CD8-positive, alpha-beta memory T cell (primary cell): ENCODE measurements around the gene MEX3D. TPM values are rescaled to one million over a fixed set of nuclear protein-coding genes. Genes with fewer than 3 reads are reported as not detected.

ENCODE experiments used
- CTCF ChIA-PET: fragments of 350-600 bp; sonication (Branson Sonifier 250); formaldehyde crosslinking; loops from one replicate; lab custom pipeline; 2021; ENCODE audit warnings: antibody characterized with exemption; lab: Charles Lee
- POLR2A ChIA-PET: fragments of 350-600 bp; sonication (Branson Sonifier 250); formaldehyde crosslinking; loops from one replicate; lab custom pipeline; 2021; ENCODE audit warnings: antibody characterized with exemption; lab: Charles Lee
- DNase-seq, 5 donors: peaks; one replicate each; pipeline versions ENCODE4 v3.0.0 to v3.0.0-alpha.2; 2020 to 2022; ENCODE audit warnings: mixed read lengths in 1 of 5
- H3K27ac ChIP-seq: one replicate; pipeline ENCODE4 v1.7.0; 2013; ENCODE audit warnings: low read depth, mild to moderate bottlenecking, low read length, moderate library complexity
- H3K27me3 ChIP-seq: 2 replicates; pipeline ENCODE4 v1.7.0; 2013; ENCODE audit warnings: low read length, mild to moderate bottlenecking; ENCODE audit not compliant: insufficient read depth, poor library complexity, severe bottlenecking
- H3K36me3 ChIP-seq: 2 replicates; pipeline ENCODE4 v1.7.0; 2013; ENCODE audit warnings: mild to moderate bottlenecking, low read length, moderate library complexity; ENCODE audit not compliant: insufficient read depth
- H3K4me1 ChIP-seq: 2 replicates; pipeline ENCODE4 v1.7.0; 2013; ENCODE audit warnings: mild to moderate bottlenecking, low read length, moderate library complexity; ENCODE audit not compliant: insufficient read depth
- H3K4me3 ChIP-seq: 2 replicates; pipeline ENCODE4 v1.7.0; 2013; ENCODE audit warnings: mild to moderate bottlenecking, low read length
- H3K9me3 ChIP-seq: 2 replicates; pipeline ENCODE4 v1.7.0; 2013; ENCODE audit warnings: mild to moderate bottlenecking, low read length
- H3K27ac Mint-ChIP-seq, 8 donors: one replicate each; pipeline ENCODE4 v1.8.0; 2020 to 2021; ENCODE audit warnings: mixed read lengths in 8 of 8, mild to moderate bottlenecking in 6 of 8, inconsistent platforms in 3 of 8, moderate library complexity in 3 of 8
- H3K27me3 Mint-ChIP-seq, 2 donors: one replicate each; pipeline ENCODE4 v1.8.0; 2020 to 2021; ENCODE audit warnings: mixed read lengths in 2 of 2, mild to moderate bottlenecking in 1 of 2, moderate library complexity in 1 of 2
- H3K36me3 Mint-ChIP-seq, 3 donors: one replicate each; pipeline ENCODE4 v1.8.0; 2020 to 2021; ENCODE audit warnings: mixed read lengths in 3 of 3, inconsistent platforms in 1 of 3, mild to moderate bottlenecking in 1 of 3
- H3K4me1 Mint-ChIP-seq, 3 donors: one replicate each; pipeline ENCODE4 v1.8.0; 2020 to 2021; ENCODE audit warnings: mixed read lengths in 3 of 3, inconsistent platforms in 1 of 3, mild to moderate bottlenecking in 1 of 3
- H3K4me3 Mint-ChIP-seq, 7 donors: one replicate each; pipeline ENCODE4 v1.8.0; 2020 to 2021; ENCODE audit warnings: mixed read lengths in 7 of 7, mild to moderate bottlenecking in 6 of 7, moderate library complexity in 4 of 7, inconsistent platforms in 2 of 7
- H3K9me3 Mint-ChIP-seq, 5 donors: one replicate each; pipeline ENCODE4 v1.8.0; 2020 to 2022; ENCODE audit warnings: mixed read lengths in 5 of 5, mild to moderate bottlenecking in 3 of 5, moderate library complexity in 2 of 5, inconsistent platforms in 1 of 5
- polyA plus RNA-seq: library from polyadenylated mRNA; unstranded; fragments of 300-500 nt; fragmentation: Illumina TruSeq; gene quantifications from one replicate; pipeline ENCODE4 v1.2.3, GENCODE V29; 2021
- total RNA-seq, 2 experiments: library from RNA; stranded (reverse); gene quantifications; one replicate each; pipeline ENCODE4 v1.2.3, GENCODE V29; 2021

Gene MEX3D
- total and polyA plus RNA-seq, 3 experiments from 2014 or later = 10.8 TPM; not detected in 1

DNA sequence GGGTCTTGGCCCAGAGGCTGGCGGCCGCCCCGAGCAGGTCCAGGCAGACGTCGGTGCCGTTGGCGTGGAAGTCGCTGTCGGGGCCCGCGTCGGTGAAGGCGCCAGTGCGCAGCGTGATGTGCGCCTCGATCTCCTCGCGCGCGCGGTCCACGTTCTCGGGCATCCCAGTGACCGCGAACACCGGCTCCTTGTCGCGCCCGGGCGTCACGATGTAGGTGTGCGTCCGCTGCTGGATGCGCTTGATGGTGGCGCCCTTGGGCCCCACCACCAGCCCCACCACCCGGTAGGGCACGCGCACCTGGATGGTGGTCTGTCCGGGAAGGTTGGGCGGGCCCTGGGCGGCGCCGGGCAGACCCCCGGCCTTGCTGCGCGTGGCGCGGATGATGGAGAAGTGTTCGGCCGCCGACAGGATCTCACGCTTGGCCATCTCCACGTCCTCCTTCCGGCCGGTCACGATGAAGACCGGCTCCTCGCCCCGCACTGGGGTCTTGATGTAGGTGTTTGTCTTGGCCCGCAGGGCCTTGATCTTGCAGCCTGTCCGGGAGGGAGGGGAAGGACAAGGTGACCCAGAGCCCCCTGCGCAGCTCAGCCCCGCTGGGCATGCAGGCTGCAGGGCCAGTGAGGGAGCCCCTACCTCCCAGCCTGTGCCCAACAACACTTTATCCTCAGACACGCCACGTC is 11.6 kb downstream of the MEX3D start:
- Mint-ChIP-seq H3K27me3 (peaks cover 2 to 5% of the 10 kb centered on the region in 2 donors), H3K9me3 (no peaks in the 10 kb centered on the region), H3K4me3 (no peak overlapping the region), H3K4me1 (peaks cover 0 to 1% (median 0%) of the 10 kb centered on the region in 3 donors), H3K36me3 (no peaks in the 10 kb centered on the region), H3K27ac (no peak overlapping the region)
- Histone ChIP-seq H3K4me3 (no peak overlapping the region), H3K27ac (no peak overlapping the region), H3K4me1 (no peaks in the 10 kb centered on the region), H3K36me3 (no peaks in the 10 kb centered on the region), H3K9me3 (no peaks in the 10 kb centered on the region), H3K27me3 (no peaks in the 10 kb centered on the region)
- POLR2A ChIA-PET = no interaction called here
- CTCF ChIA-PET = no interaction called here
- no peak for DNase-seq

- H3K36me3 Mint-ChIP-seq = no peaks in the 10 kb centered on the region
- no peak overlapping the region for H3K27ac Mint-ChIP-seq
- no peak overlapping the region for H3K4me3 Mint-ChIP-seq
- no peak for DNase-seq
- H3K9me3 Mint-ChIP-seq = no peaks in the 10 kb centered on the region
- ChIA-PET CTCF (no interaction called here), POLR2A (no interaction called here)
- no peaks in the 10 kb centered on the region for H3K9me3 ChIP-seq
- no peaks in the 10 kb centered on the region for H3K27me3 ChIP-seq
- H3K4me1 Mint-ChIP-seq = peaks cover 0 to 1% (median 0%) of the 10 kb centered on the region in 3 donors
- H3K36me3 ChIP-seq = no peaks in the 10 kb centered on the region
- no peak overlapping the region for H3K27ac ChIP-seq
- peaks cover 2 to 6% of the 10 kb centered on the region in 2 donors for H3K27me3 Mint-ChIP-seq
- no peak overlapping the region for H3K4me3 ChIP-seq
- no peaks in the 10 kb centered on the region for H3K4me1 ChIP-seq
Measured at GRCh38 chr19:1555487-1556389, 12.4 kb downstream of the MEX3D start.

GRCh38 chr19:1554968-1555367 is 13.2 kb downstream of the MEX3D start:
- H3K27me3 Mint-ChIP-seq = peaks cover 2 to 6% of the 10 kb centered on the region in 2 donors
- no peak overlapping the region for H3K27ac Mint-ChIP-seq
- H3K9me3 ChIP-seq = no peaks in the 10 kb centered on the region
- no peak overlapping the region for H3K4me3 Mint-ChIP-seq
- peaks cover 0 to 1% (median 0%) of the 10 kb centered on the region in 3 donors for H3K4me1 Mint-ChIP-seq
- DNase-seq = no peak
- no peaks in the 10 kb centered on the region for H3K27me3 ChIP-seq
- ChIA-PET POLR2A (no interaction called here), CTCF (no interaction called here)
- H3K9me3 Mint-ChIP-seq = no peaks in the 10 kb centered on the region
- no peaks in the 10 kb centered on the region for H3K4me1 ChIP-seq
- H3K36me3 ChIP-seq = no peaks in the 10 kb centered on the region
- H3K27ac ChIP-seq = no peak overlapping the region
- no peaks in the 10 kb centered on the region for H3K36me3 Mint-ChIP-seq
- H3K4me3 ChIP-seq = no peak overlapping the region

GRCh38 chr19:1553415-1553814 is 14.7 kb downstream of the MEX3D start:
- no peaks in the 10 kb centered on the region for H3K4me1 ChIP-seq
- Mint-ChIP-seq H3K27ac (no peak overlapping the region), H3K4me3 (no peak overlapping the region), H3K36me3 (no peaks in the 10 kb centered on the region), H3K9me3 (no peaks in the 10 kb centered on the region), H3K4me1 (no peaks in the 10 kb centered on the region), H3K27me3 (peaks cover 2 to 6% of the 10 kb centered on the region in 2 donors)
- DNase-seq = no peak
- H3K4me3 ChIP-seq = no peak overlapping the region
- no peaks in the 10 kb centered on the region for H3K27me3 ChIP-seq
- ChIA-PET CTCF (no interaction called here), POLR2A (no interaction called here)
- no peaks in the 10 kb centered on the region for H3K36me3 ChIP-seq
- H3K27ac ChIP-seq = no peak overlapping the region
- H3K9me3 ChIP-seq = no peaks in the 10 kb centered on the region

GRCh38 chr19:1551068-1552040 is 16.8 kb downstream of the MEX3D start:
- Mint-ChIP-seq H3K9me3 (no peaks in the 10 kb centered on the region), H3K27me3 (peaks cover 2 to 10% of the 10 kb centered on the region in 2 donors), H3K36me3 (no peaks in the 10 kb centered on the region), H3K4me1 (peaks cover 0 to under 1% (median 0%) of the 10 kb centered on the region in 3 donors), H3K4me3 (no peak overlapping the region), H3K27ac (peak overlapping the region in 3 of 8 donors; percentile 68 to 75 (median 73))
- no peaks in the 10 kb centered on the region for H3K36me3 ChIP-seq
- no peaks in the 10 kb centered on the region for H3K27me3 ChIP-seq
- no peak for DNase-seq
- CTCF ChIA-PET = interaction anchor here (1.7 kb wide), 1 partner anchor 121 kb away, joined by 4 read pairs; no protein-coding TSS in a partner anchor
- no peak overlapping the region for H3K27ac ChIP-seq
- H3K4me1 ChIP-seq = peaks cover 2% of the 10 kb centered on the region
- H3K4me3 ChIP-seq = no peak overlapping the region
- POLR2A ChIA-PET = no interaction called here
- H3K9me3 ChIP-seq = no peaks in the 10 kb centered on the region

DNA sequence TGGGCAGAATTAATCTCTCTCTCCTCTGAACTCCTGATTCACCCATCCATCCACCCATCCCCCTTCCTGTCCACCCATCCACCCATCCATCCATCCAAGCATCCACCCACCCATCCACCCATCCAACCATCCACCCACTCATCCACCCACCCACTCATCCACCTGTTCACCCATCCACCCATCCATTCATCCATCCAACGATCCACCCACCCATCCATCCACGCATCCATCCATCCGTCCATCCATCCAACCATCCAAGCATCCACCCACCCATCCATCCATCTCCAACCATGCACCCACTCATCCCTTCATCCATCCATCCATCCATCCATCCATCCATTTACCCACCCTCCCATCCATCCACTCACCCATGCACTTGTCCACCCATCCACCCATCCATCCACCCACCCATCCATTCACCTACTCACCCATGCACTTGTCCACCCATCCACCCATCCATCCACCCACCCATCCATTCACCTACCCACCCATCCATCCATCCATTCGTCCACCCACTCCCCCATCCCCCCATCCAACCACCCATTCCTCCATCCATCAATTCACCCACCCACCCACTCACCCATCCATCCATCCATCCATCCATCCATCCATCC is 18.7 kb downstream of the MEX3D start:
- no peaks in the 10 kb centered on the region for H3K36me3 Mint-ChIP-seq
- CTCF ChIA-PET = interaction anchor here (0.9 kb wide), 1 partner anchor 217 kb away, joined by 4 read pairs; no protein-coding TSS in a partner anchor
- H3K4me3 Mint-ChIP-seq = no peak overlapping the region
- no peak overlapping the region for H3K27ac ChIP-seq
- no peak for DNase-seq
- H3K4me3 ChIP-seq = no peak overlapping the region
- POLR2A ChIA-PET = no interaction called here
- peaks cover 7% of the 10 kb centered on the region for H3K4me1 ChIP-seq
- peaks cover 10 to 13% of the 10 kb centered on the region in 2 donors for H3K27me3 Mint-ChIP-seq
- H3K9me3 Mint-ChIP-seq = no peaks in the 10 kb centered on the region
- no peaks in the 10 kb centered on the region for H3K27me3 ChIP-seq
- no peak overlapping the region for H3K27ac Mint-ChIP-seq
- H3K9me3 ChIP-seq = no peaks in the 10 kb centered on the region
- peaks cover 0 to 5% (median 3%) of the 10 kb centered on the region in 3 donors for H3K4me1 Mint-ChIP-seq
- no peaks in the 10 kb centered on the region for H3K36me3 ChIP-seq

DNA sequence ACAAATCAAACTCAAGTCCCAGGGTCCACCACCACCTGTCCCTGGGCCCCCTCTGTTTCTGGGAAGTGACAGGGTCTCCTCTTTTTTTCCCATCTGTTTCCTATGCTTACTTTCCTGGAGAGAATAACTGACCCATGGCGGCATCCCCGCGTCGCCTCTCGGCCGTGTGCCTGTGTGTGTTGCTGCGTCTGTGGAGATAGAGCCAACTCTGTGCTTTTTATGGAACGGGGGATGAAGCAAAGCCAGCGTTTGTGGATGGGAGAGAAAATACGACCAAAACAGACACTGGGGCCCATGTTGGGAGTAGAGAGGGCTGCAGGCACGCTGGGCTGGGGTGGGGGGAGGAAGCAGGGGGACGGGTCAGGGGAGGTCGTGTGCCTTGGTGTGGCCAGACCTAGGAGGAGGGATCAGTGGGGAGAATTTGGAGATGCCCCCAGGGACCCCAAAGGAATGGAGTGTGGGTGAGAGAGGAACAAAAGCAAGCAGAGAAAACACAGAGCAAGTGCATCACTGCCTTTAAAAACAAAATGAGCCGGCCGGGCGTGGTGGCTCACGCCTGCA is 27.7 kb downstream of the MEX3D start:
- Mint-ChIP-seq H3K4me3 (no peak overlapping the region), H3K9me3 (no peaks in the 10 kb centered on the region), H3K4me1 (no peaks in the 10 kb centered on the region), H3K27me3 (peaks cover 18 to 29% of the 10 kb centered on the region in 2 donors), H3K27ac (no peak overlapping the region), H3K36me3 (no peaks in the 10 kb centered on the region)
- H3K27ac ChIP-seq = no peak overlapping the region
- H3K9me3 ChIP-seq = no peaks in the 10 kb centered on the region
- ChIA-PET CTCF (no interaction called here), POLR2A (no interaction called here)
- H3K4me1 ChIP-seq = no peaks in the 10 kb centered on the region
- DNase-seq = no peak
- no peak overlapping the region for H3K4me3 ChIP-seq
- H3K27me3 ChIP-seq = no peaks in the 10 kb centered on the region
- H3K36me3 ChIP-seq = no peaks in the 10 kb centered on the region
